OCI-LY7 (cell line): ENCODE results near the gene EDEM3.

Source experiments
- CTCF ChIP-seq: fragments of 200-600 bp; sonication (generic); conservative IDR thresholded peaks from 2 replicates; pipeline ENCODE4 v1.5.1; 2014; ENCODE audit warnings: mild to moderate bottlenecking, antibody characterized with exemption, low read length, moderate library complexity, mixed read lengths
- EZH2phosphoT487 ChIP-seq: fragments of 200-600 bp; sonication (generic); IDR thresholded peaks from 2 replicates; pipeline ENCODE4 v1.6.1; 2018; ENCODE audit warnings: low read depth, borderline replicate concordance, mild to moderate bottlenecking, mixed run types, antibody characterized with exemption, low read length, moderate library complexity, mixed read lengths

DNA sequence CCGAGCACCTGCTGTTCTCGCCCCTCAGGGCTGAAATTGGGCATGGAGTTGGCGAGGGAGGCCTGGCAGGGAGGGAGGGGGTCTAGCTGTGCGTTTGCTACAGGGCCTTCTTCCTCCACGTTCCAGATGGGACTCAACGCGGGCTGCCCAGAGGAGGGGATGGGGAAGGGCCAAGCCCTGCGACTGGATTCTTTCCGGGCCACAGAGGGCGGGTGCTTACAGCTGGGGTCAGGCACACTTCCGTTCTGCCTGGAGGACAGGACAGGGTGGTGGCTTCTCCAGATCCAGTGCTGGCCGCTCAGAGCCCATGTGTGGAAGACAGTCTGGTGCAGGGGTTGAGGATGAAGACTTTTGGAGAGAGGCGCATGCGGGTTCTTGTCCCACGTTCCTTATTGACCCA, 90.0 kb downstream of the EDEM3 start:
- no peak for TF ChIP-seq CTCF
- TF ChIP-seq EZH2phosphoT487 = no peak
